Measurements from ENCODE around the gene C3orf22. TPM values are rescaled to one million over a fixed set of nuclear protein-coding genes. Genes with fewer than 3 reads are reported as not detected.

The C3orf22 gene
- total RNA-seq, 3 donors from 2014 or later, result not detected

DNA sequence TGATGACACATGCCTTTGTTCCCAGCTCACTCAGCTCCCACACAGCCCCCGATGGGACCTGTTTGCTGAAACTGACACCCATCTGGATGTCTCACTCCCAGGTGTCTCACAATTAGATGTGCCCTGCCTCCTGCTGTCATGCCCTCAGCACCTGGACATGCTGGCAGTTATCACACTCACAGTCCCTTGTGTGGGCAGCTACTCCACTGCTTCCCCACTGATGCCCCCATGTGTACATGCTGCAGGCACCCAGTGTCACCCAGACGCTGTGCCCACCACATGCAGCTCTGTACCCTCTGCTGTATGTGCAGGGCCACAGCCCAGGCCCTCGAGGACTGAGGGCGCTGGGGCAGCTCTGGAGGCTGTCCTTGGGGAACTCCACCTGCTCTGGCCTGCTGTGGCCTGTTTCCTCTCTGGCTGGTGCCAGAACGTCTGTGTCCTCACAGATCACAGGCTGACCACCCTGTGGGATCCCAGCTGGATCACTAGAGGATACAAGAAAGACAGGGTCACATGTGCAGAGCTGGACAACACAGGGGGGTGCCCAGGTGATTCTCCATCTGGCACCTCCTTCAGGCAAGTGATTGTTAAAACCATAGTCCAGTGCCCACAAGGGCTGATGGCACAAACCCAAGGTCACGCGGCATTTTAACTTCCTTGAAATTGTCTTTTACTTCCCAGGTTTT is 14.0 kb downstream of the C3orf22 start:
- no peaks in the 10 kb centered on the region for H3K36me3 ChIP-seq
- H3K4me1 ChIP-seq, result no peaks in the 10 kb centered on the region
- intact Hi-C loops (cut with DNase I; ENCODE audit: low total_unique reads), result no loop called here
- peak in 1 of 2 donors; percentile 34 for DNase-seq (ENCODE audit: low spot score in 2 of 2)
- H3K27me3 ChIP-seq, result peaks cover 0 to 20% of the 10 kb centered on the region in 2 donors
- no peak overlapping the region for H3K4me3 ChIP-seq
- no peak overlapping the region for H3K27ac ChIP-seq
- H3K9me3 ChIP-seq, result no peaks in the 10 kb centered on the region
- TF ChIP-seq POLR2AphosphoS5 (IDR thresholded peaks at IDR 0.05) (no peak), POLR2A (IDR thresholded peaks at IDR 0.05) (no peak)
- TF ChIP-seq, protein P1, sequence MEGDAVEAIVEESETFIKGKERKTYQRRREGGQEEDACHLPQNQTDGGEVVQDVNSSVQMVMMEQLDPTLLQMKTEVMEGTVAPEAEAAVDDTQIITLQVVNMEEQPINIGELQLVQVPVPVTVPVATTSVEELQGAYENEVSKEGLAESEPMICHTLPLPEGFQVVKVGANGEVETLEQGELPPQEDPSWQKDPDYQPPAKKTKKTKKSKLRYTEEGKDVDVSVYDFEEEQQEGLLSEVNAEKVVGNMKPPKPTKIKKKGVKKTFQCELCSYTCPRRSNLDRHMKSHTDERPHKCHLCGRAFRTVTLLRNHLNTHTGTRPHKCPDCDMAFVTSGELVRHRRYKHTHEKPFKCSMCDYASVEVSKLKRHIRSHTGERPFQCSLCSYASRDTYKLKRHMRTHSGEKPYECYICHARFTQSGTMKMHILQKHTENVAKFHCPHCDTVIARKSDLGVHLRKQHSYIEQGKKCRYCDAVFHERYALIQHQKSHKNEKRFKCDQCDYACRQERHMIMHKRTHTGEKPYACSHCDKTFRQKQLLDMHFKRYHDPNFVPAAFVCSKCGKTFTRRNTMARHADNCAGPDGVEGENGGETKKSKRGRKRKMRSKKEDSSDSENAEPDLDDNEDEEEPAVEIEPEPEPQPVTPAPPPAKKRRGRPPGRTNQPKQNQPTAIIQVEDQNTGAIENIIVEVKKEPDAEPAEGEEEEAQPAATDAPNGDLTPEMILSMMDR (IDR thresholded peaks at IDR 0.05), result no peak

DNA sequence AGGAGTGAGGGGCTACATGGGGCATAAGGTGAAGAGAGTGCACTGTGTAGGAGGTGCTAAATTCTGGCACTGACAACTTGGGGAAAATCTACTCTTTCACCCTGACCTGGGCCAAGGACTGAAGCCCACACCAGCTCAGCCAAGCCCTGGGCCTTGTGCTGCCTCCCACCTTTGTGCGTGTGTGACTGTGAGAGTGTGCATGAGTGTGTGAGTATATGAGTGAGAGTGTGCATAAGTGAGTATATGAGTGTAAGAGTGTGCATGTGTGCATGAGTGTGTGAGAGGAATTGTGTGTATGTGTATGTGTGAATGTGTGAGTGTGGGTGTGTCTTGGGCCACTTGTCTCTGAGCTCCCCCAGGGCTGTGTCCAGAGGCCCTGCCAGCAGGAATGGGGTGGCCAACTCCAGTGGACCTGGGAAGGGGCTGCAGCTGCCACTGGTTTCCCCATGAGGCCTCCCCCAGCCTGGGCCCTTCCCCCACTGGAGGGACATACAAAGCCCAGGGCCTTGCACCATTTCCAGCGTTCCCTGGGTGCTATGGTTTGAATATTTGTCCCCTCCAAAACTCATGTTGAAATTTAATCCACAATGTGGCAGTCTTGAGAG is 15.2 kb downstream of the C3orf22 start:
- intact Hi-C loops (cut with DNase I; ENCODE audit: low total_unique reads), result no loop called here
- no peak overlapping the region for H3K27ac ChIP-seq
- no peaks in the 10 kb centered on the region for H3K4me1 ChIP-seq
- H3K4me3 ChIP-seq, result no peak overlapping the region
- peak in 1 of 2 donors; percentile 20 for DNase-seq (ENCODE audit: low spot score in 2 of 2)
- TF ChIP-seq POLR2A (IDR thresholded peaks at IDR 0.05) (no peak), POLR2AphosphoS5 (IDR thresholded peaks at IDR 0.05) (no peak)
- TF ChIP-seq, protein P1 (IDR thresholded peaks at IDR 0.05), result no peak
- H3K9me3 ChIP-seq, result no peaks in the 10 kb centered on the region
- no peaks in the 10 kb centered on the region for H3K36me3 ChIP-seq
- peaks cover 0 to 20% of the 10 kb centered on the region in 2 donors for H3K27me3 ChIP-seq

DNA sequence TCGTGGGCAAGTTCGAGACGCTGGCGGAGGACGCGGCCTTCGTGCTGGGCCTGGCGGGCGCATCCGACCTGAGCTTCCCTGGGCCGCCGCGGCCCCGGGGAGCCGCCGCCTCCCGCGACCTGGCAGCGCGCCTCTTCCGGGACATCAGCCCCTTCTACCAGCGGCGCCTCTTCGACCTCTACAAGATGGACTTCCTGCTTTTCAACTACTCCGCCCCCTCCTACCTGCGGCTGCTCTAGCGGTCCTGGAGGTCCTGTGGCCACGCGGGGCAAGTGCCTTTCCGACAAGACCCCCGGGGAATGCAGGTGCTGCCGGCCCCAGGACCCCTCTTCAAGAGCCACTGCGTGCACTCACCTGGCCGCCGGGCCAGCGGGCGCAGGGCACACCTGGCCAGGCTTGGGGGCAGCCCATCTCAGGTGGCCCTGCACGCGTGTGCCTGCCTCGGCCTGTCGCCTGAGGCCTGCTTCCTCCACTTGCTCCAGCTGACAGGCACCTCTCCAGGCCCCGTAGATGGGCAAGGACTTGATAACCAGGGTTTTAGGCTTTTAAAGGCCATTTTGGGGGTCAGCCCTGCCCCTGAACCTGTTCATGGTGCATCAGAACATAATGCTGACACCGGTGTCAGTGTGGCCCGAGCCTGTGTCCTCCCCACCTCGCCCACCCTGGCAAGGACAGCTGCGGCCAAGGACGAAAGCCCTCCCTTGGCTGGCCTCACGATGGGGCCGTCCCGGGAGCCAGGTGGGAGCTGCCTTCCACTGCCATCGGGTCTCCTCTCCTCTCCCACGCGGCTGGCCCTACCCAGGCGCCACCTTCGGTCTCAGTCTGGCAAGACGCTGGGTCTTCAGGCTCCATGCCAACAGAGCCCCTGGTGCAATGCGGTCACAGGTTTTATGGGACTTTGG is 16.1 kb downstream of the C3orf22 start:
- Histone ChIP-seq H3K27me3 (peaks cover 0 to 20% of the 10 kb centered on the region in 2 donors), H3K36me3 (no peaks in the 10 kb centered on the region), H3K4me1 (no peaks in the 10 kb centered on the region), H3K27ac (no peak overlapping the region), H3K4me3 (no peak overlapping the region), H3K9me3 (no peaks in the 10 kb centered on the region)
- intact Hi-C loops (cut with DNase I; ENCODE audit: low total_unique reads), result no loop called here
- TF ChIP-seq, protein P1 (IDR thresholded peaks at IDR 0.05), result no peak
- TF ChIP-seq POLR2A (IDR thresholded peaks at IDR 0.05) (no peak), POLR2AphosphoS5 (IDR thresholded peaks at IDR 0.05) (no peak)
- peak in 1 of 2 donors; percentile 36 for DNase-seq (ENCODE audit: low spot score in 2 of 2)

DNA sequence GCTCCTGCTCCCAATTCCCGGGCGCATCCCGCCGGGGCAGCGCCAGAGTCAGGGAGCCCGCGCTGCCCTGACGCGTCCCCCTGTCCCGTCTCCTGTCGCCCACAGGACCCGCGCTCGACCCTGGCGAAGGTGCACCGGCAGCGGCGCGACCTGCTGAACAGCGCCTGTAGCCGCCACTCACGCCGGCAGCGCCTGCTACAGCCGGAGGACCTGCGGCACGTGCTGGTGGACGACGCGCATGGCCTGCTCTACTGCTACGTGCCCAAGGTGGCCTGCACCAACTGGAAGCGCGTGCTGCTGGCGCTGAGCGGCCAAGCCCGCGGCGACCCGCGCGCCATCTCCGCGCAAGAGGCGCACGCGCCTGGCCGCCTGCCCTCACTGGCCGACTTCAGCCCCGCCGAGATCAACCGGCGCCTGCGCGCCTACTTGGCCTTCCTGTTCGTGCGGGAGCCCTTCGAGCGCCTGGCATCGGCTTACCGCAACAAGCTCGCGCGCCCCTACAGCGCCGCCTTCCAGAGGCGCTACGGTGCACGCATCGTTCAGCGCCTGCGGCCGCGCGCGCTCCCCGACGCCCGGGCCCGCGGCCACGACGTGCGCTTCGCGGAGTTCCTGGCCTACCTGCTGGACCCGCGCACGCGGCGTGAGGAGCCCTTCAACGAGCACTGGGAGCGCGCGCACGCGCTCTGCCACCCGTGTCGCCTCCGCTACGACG is 16.9 kb downstream of the C3orf22 start:
- Histone ChIP-seq H3K27ac (no peak overlapping the region), H3K27me3 (peaks cover 0 to 20% of the 10 kb centered on the region in 2 donors), H3K9me3 (no peaks in the 10 kb centered on the region), H3K36me3 (no peaks in the 10 kb centered on the region), H3K4me1 (no peaks in the 10 kb centered on the region), H3K4me3 (no peak overlapping the region)
- peak in 1 of 2 donors; percentile 9 for DNase-seq (ENCODE audit: low spot score in 2 of 2)
- TF ChIP-seq, protein P1 (IDR thresholded peaks at IDR 0.05), result no peak
- no peak for TF ChIP-seq POLR2A (IDR thresholded peaks at IDR 0.05)
- intact Hi-C loops (cut with DNase I; ENCODE audit: low total_unique reads), result no loop called here

All from breast epithelium (tissue), 4 donors.